Stomach (tissue), 9 donors: ENCODE measurements around the gene PRDM12. TPM values are rescaled to one million over a fixed set of nuclear protein-coding genes. Genes with fewer than 3 reads are reported as not detected.
A peak's percentile ranks its signal among the peaks of the same experiment; 100 is the strongest.

Experiments
- DNase-seq, 2 donors: peaks; one replicate each; pipeline versions ENCODE4 v3.0.0 to v3.0.0-alpha.2; 2013 to 2019
- H3K27ac ChIP-seq, 5 donors: fragments of 200-600 bp in 4 of 5; sonication (generic) in 4 of 5; one replicate each; pipeline ENCODE4 v1.5.1; 2013 to 2019; ENCODE audit warnings: mild to moderate bottlenecking in 1 of 5, moderate library complexity in 1 of 5
- H3K27me3 ChIP-seq, 3 donors: fragments of 200-600 bp; sonication (generic); one replicate each; pipeline ENCODE4 v1.5.1; 2017 to 2019; ENCODE audit warnings: mixed run types in 1 of 3
- H3K36me3 ChIP-seq, 4 donors: fragments of 200-600 bp; sonication (generic); 1 replicate in 3 of 4; 2 replicates in 1 of 4; pipeline ENCODE4 v1.5.1; 2016 to 2019
- H3K4me1 ChIP-seq, 4 donors: fragments of 200-600 bp; sonication (generic); one replicate each; pipeline ENCODE4 v1.5.1; 2016 to 2019
- H3K4me3 ChIP-seq, 4 donors: fragments of 200-600 bp; sonication (generic) in 3 of 4; one replicate each; pipeline ENCODE4 v1.5.1; 2016 to 2019; ENCODE audit warnings: mild to moderate bottlenecking in 1 of 4
- H3K9me3 ChIP-seq, 4 donors: fragments of 200-600 bp; sonication (generic); one replicate each; pipeline ENCODE4 v1.5.1; 2016 to 2019
- EP300 ChIP-seq: sonication (generic); formaldehyde crosslinking; IDR thresholded peaks from one replicate; pipeline ENCODE4 v1.6.1; 2017; ENCODE audit warnings: antibody characterized with exemption
- POLR2A ChIP-seq, 4 donors: fragments of 450-650 bp; IDR thresholded peaks; one replicate each; pipeline ENCODE4 v1.6.1; 2016; ENCODE audit warnings: antibody characterized with exemption in 4 of 4, control low read depth in 2 of 4, mild to moderate bottlenecking in 1 of 4, moderate library complexity in 1 of 4
- POLR2AphosphoS5 ChIP-seq, 3 donors: sonication (generic); formaldehyde crosslinking; IDR thresholded peaks; one replicate each; pipeline ENCODE4 v1.6.1; 2016; ENCODE audit warnings: antibody characterized with exemption in 3 of 3
- WGBS, 5 donors: extraction: QIAGEN DNeasy Blood & Tissue Kit in 3 of 5; methylation state at CpG; one replicate each; pipeline versions ENCODE4 v1.1.5 to v1.1.7; 2013 to 2018; 5-methylcytosine and 5-hydroxymethylcytosine counted together
- intact Hi-C: fragments of 100-400 bp; cut with DNase I; formaldehyde crosslinking; loops from one replicate; pipeline ENCODE4 v1.15.1; 2023; ENCODE audit warnings: low total_unique reads
- polyA plus RNA-seq, 3 donors: library from polyadenylated mRNA; stranded (reverse); fragments of 200-250 nt; gene quantifications; one replicate each; pipeline ENCODE4 v1.2.3, GENCODE V29; 2013
- small RNA-seq, 4 donors: library from RNA; depleted of rRNA; stranded (forward); fragments of <200 nt; gene quantifications; one replicate each; pipeline ENCODE3, GENCODE V24; 2016
- total RNA-seq, 5 donors: library from RNA; depleted of rRNA; stranded (reverse); fragments of >200 nt; gene quantifications; one replicate each; pipeline versions ENCODE4 v1.1.0 to v1.2.3, GENCODE V29; 2014 to 2016
- TF ChIP-seq, protein P1 (sequence below), 7 experiments: fragments of 450-650 bp in 4 of 7; fragments of 200-600 bp in 3 of 7; sonication (generic) in 3 of 7; IDR thresholded peaks; one replicate each; pipeline ENCODE4 v1.5.1; 2016 to 2019; ENCODE audit warnings: antibody characterized with exemption in 7 of 7, control low read depth in 2 of 7, mild to moderate bottlenecking in 1 of 7
- donor health status: healthy with polysubstance abuse.
- donor health status: Bipolar disorder and iron deficiency.
- donor health status: healthy.

PRDM12 gene
- total and polyA plus RNA-seq, 8 donors: 0.08 TPM; not detected in 7

- Histone ChIP-seq H3K36me3 (no peaks in the 10 kb centered on the region), H3K27me3 (no peaks in the 10 kb centered on the region), H3K4me3 (no peak overlapping the region), H3K4me1 (peaks cover 9 to 28% (median 20%) of the 10 kb centered on the region in 4 donors), H3K27ac (peak overlapping the region in 1 of 5 donors; percentile 26), H3K9me3 (no peaks in the 10 kb centered on the region)
- no peak for TF ChIP-seq POLR2AphosphoS5 (IDR thresholded peaks at IDR 0.05)
- intact Hi-C loops: no loop called here
- 32 to 68% (median 45%) methylated on average over 2 of the region's 2 CpGs for WGBS, 5 donors
- peak in 1 of 2 donors; percentile 40 for DNase-seq
Measured at GRCh38 chr9:130731355-130731754, 67.0 kb downstream of the PRDM12 start.

- DNase-seq: no peak
- H3K27me3 ChIP-seq: no peaks in the 10 kb centered on the region
- intact Hi-C loops: no loop called here
- no peak overlapping the region for H3K4me3 ChIP-seq
- no peaks in the 10 kb centered on the region for H3K36me3 ChIP-seq
- H3K4me1 ChIP-seq: peaks cover 9 to 28% (median 20%) of the 10 kb centered on the region in 4 donors
- peak overlapping the region in 3 of 5 donors; percentile 3 to 40 (median 12) for H3K27ac ChIP-seq
- no peaks in the 10 kb centered on the region for H3K9me3 ChIP-seq
- 28 to 45% (median 36%) methylated on average over 2 of the region's 2 CpGs for WGBS, 5 donors
- TF ChIP-seq, protein P1, sequence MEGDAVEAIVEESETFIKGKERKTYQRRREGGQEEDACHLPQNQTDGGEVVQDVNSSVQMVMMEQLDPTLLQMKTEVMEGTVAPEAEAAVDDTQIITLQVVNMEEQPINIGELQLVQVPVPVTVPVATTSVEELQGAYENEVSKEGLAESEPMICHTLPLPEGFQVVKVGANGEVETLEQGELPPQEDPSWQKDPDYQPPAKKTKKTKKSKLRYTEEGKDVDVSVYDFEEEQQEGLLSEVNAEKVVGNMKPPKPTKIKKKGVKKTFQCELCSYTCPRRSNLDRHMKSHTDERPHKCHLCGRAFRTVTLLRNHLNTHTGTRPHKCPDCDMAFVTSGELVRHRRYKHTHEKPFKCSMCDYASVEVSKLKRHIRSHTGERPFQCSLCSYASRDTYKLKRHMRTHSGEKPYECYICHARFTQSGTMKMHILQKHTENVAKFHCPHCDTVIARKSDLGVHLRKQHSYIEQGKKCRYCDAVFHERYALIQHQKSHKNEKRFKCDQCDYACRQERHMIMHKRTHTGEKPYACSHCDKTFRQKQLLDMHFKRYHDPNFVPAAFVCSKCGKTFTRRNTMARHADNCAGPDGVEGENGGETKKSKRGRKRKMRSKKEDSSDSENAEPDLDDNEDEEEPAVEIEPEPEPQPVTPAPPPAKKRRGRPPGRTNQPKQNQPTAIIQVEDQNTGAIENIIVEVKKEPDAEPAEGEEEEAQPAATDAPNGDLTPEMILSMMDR (IDR thresholded peaks at IDR 0.05): no peak
- TF ChIP-seq POLR2AphosphoS5 (IDR thresholded peaks at IDR 0.05) (no peak), POLR2A (IDR thresholded peaks at IDR 0.05) (no peak), EP300 (no peak)
Measured at GRCh38 chr9:130732136-130732535, 67.7 kb downstream of the PRDM12 start.

Small RNA genes lying within 50 kb of the gene (small RNA-seq; reads per million reads assigned to genes)
- gene AL359092.1: 0 reads per million in 4 donors
- gene MIR6856: 0 reads per million in 4 donors

Other genes with a start within 250 kb of the PRDM12 start
- gene ASS1, start 219.6 kb upstream of the PRDM12 start, total RNA-seq: 10 to 100 TPM in 4 of 5 donors, 1 to 10 TPM in 1; 9.8 to 88.8 (median 51.9) TPM
- gene ASS1, start 219.6 kb upstream of the PRDM12 start, polyA plus RNA-seq: 100 to 1,000 TPM in 1 of 3 donors, 10 to 100 TPM in 2; 65.8 to 147 (median 94.4) TPM
- 10 to 100 TPM in 4 of 5 donors, 1 to 10 TPM in 1; 5.8 to 59.3 (median 42.4) TPM for gene FUBP3, start 85.0 kb upstream of the PRDM12 start, total RNA-seq
- 10 to 100 TPM; 16.7 to 24.3 (median 17.1) TPM for gene FUBP3, start 85.0 kb upstream of the PRDM12 start, polyA plus RNA-seq
- 10 to 100 TPM in 3 of 5 donors, 1 to 10 TPM in 2; 6.4 to 36.9 (median 14.0) TPM for gene EXOSC2, start 29.2 kb downstream of the PRDM12 start, total RNA-seq
- 10 to 100 TPM; 13.6 to 15.0 (median 14.5) TPM for gene EXOSC2, start 29.2 kb downstream of the PRDM12 start, polyA plus RNA-seq
- gene ABL1, start 170.7 kb downstream of the PRDM12 start, total RNA-seq: 10 to 100 TPM; 36.2 to 95.9 (median 61.4) TPM
- gene ABL1, start 170.7 kb downstream of the PRDM12 start, polyA plus RNA-seq: 10 to 100 TPM; 19.0 to 34.2 (median 31.0) TPM
- not detected for gene QRFP, start 232.2 kb downstream of the PRDM12 start, total RNA-seq
- gene QRFP, start 232.2 kb downstream of the PRDM12 start, polyA plus RNA-seq: not detected